ENCODE results near the gene TSC22D3. TPM values are rescaled to one million over a fixed set of nuclear protein-coding genes. Genes with fewer than 3 reads are reported as not detected.

Gene TSC22D3
- polyA plus RNA-seq (2012; rRNA removed) = 9.2 and 10.4 TPM in 2 replicates
- polyA plus RNA-seq (2012; cell fraction: cytosol; rRNA removed) = 8.4 and 9.8 TPM in 2 replicates
- polyA plus RNA-seq (2012; cell fraction: nucleus; rRNA removed) = 14.6 and 18.5 TPM in 2 replicates

GRCh38 chrX:107775734-107776511 is at the start of gene TSC22D3:
TSC22D3 (minus strand) TSS chrX:107775787; CDS start chrX:107775419, 368 bp downstream.
- Histone ChIP-seq H4K20me1 (ENCODE audit: insufficient read depth) (no peaks in the 10 kb centered on the region), H3K27ac (ENCODE audit: low read depth in 2 of 2, low read length in 1 of 2) (no peak within 1 kb of the TSS), H3F3A (replicated peaks; ENCODE audit: insufficient read depth) (no peaks in the 10 kb centered on the region), H3K27me3 (ENCODE audit: insufficient read depth) (peaks cover 61% of the 10 kb centered on the region), H3K4me1 (ENCODE audit: control insufficient read depth in 1 of 2, insufficient read depth in 2 of 2, low read depth in 1 of 2, low read length in 1 of 2) (peaks cover 0 to 5% of the 10 kb centered on the region in 2 experiments; a peak in 1 of 4 replicates), H3K36me3 (replicated peaks in 1 of 2; ENCODE audit: control insufficient read depth in 1 of 2, insufficient read depth in 2 of 2, low read length in 1 of 2) (no peaks in the 10 kb centered on the region), H3K79me2 (ENCODE audit: insufficient read depth) (no peaks in the 10 kb centered on the region), H3K9ac (no peak within 1 kb of the TSS), H2AFZ (ENCODE audit: low read depth) (peak within 1 kb of the TSS; percentile 56; the same call in 1 of the 2 replicates), H3K4me3 (ENCODE audit: low read depth in 2 of 2, low read length in 1 of 2) (peak within 1 kb of the TSS; percentile 37 to 58), H3K9me2 (no peaks in the 10 kb centered on the region), H3K9me3 (no peaks in the 10 kb centered on the region), H3K4me2 (peak within 1 kb of the TSS; percentile 83)
- 0% methylated on average over 6 of the region's 59 CpGs for WGBS (ENCODE audit: low lambda C conversion rate)
- POLR2A ChIA-PET = interaction anchor here (1.2 kb wide), 1 partner anchor 34 kb away, joined by 3 read pairs; no protein-coding TSS in a partner anchor
- TF ChIP-seq RCOR1 (IDR thresholded peaks at IDR 0.05; ENCODE audit: low read length) = no peak
- 0 out of 2 replicates have a peak, but pooled peaks have one; percentile 23 for TF ChIP-seq MXI1 (IDR thresholded peaks at IDR 0.05; ENCODE audit: low read depth, low read length)
- TF ChIP-seq EZH2phosphoT487 (IDR thresholded peaks at IDR 0.05; ENCODE audit: borderline replicate concordance, low read depth) = no peak
- DNase-seq = peak; percentile 73
- CTCF ChIA-PET = interaction anchor here (0.6 to 3.9 kb wide), 21 partner anchors 9 to 901 kb away, joined by 3 to 63 read pairs (median 6); no protein-coding TSS in a partner anchor

DNA sequence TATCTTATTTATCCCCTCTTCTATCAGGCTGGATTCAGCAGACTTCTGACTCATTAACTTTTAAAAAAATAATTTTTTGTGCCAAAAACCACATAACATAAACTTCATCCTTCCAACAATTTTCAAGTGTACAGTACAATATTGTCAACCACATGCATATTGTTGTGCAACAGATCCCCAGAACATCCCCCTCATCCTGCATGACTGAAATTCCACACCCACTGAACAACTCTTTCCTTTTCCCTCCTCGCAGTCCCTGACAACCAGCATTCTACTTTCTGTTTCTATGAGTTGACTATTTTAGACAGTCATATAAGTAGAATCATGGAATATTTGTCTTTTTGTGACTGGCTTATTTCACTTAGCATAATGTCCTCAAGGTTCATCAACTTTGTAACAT is 47.9 kb upstream of the TSC22D3 start:
- ChIA-PET CTCF (no interaction called here), POLR2A (no interaction called here)
- Histone ChIP-seq H3K36me3 (replicated peaks in 1 of 2; ENCODE audit: control insufficient read depth in 1 of 2, insufficient read depth in 2 of 2, low read length in 1 of 2) (no peaks in the 10 kb centered on the region), H3K9ac (no peak overlapping the region), H3K9me2 (no peaks in the 10 kb centered on the region), H4K20me1 (ENCODE audit: insufficient read depth) (no peaks in the 10 kb centered on the region), H3F3A (replicated peaks; ENCODE audit: insufficient read depth) (no peaks in the 10 kb centered on the region), H3K79me2 (ENCODE audit: insufficient read depth) (no peaks in the 10 kb centered on the region), H2AFZ (ENCODE audit: low read depth) (no peak overlapping the region), H3K27me3 (ENCODE audit: insufficient read depth) (no peaks in the 10 kb centered on the region; the same call in 1 of the 2 replicates), H3K4me2 (no peak overlapping the region), H3K9me3 (no peaks in the 10 kb centered on the region), H3K4me3 (ENCODE audit: low read depth in 2 of 2, low read length in 1 of 2) (no peak overlapping the region), H3K4me1 (ENCODE audit: control insufficient read depth in 1 of 2, insufficient read depth in 2 of 2, low read depth in 1 of 2, low read length in 1 of 2) (no peaks in the 10 kb centered on the region), H3K27ac (ENCODE audit: low read depth in 2 of 2, low read length in 1 of 2) (no peak overlapping the region)
- WGBS (ENCODE audit: low lambda C conversion rate) = 5% methylated on average over 1 of the region's 1 CpG
- DNase-seq = no peak
- TF ChIP-seq SIN3A (IDR thresholded peaks at IDR 0.05; ENCODE audit: borderline replicate concordance, low read depth, low read length) (no peak), YY1 (IDR thresholded peaks at IDR 0.05; ENCODE audit: low read depth) (no peak), SMC3 (IDR thresholded peaks at IDR 0.05; ENCODE audit: low read depth, low read length) (no peak), GATA2 (CRISPR knock-in tag; IDR thresholded peaks at IDR 0.05) (no peak), ELF1 (IDR thresholded peaks at IDR 0.05) (no peak), FOXJ3 (CRISPR knock-in tag; IDR thresholded peaks at IDR 0.05) (no peak), TCF12 (IDR thresholded peaks at IDR 0.05) (no peak), POLR2AphosphoS5 (IDR thresholded peaks at IDR 0.05; ENCODE audit: low read depth, low read length) (no peak), FOSL2 (IDR thresholded peaks at IDR 0.05; ENCODE audit: borderline replicate concordance, low read depth) (no peak), EP300 (IDR thresholded peaks at IDR 0.05; ENCODE audit: borderline replicate concordance in 1 of 2, low read depth in 1 of 2, low read length in 1 of 2) (no peak)
- TF ChIP-seq, protein P1, sequence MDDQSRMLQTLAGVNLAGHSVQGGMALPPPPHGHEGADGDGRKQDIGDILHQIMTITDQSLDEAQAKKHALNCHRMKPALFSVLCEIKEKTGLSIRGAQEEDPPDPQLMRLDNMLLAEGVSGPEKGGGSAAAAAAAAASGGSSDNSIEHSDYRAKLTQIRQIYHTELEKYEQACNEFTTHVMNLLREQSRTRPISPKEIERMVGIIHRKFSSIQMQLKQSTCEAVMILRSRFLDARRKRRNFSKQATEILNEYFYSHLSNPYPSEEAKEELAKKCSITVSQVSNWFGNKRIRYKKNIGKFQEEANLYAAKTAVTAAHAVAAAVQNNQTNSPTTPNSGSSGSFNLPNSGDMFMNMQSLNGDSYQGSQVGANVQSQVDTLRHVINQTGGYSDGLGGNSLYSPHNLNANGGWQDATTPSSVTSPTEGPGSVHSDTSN (IDR thresholded peaks at IDR 0.05) = no peak

Measured in SK-N-SH (cell line).